ENCODE measurements around the gene ASXL2.

Gene ASXL2

GRCh38 chr2:25872134-25872533 is 6.2 kb downstream of the ASXL2 start (continued):
- TF ChIP-seq TCF4 (CRISPR knock-in tag; IDR thresholded peaks at IDR 0.05; ENCODE audit: borderline replicate concordance) (no peak), ZNF565 (CRISPR knock-in tag; conservative IDR thresholded peaks at IDR 0.05; ENCODE audit: low read depth) (no peak), ESRRG (CRISPR knock-in tag; IDR thresholded peaks at IDR 0.05) (no peak), OSR1 (CRISPR knock-in tag; IDR thresholded peaks at IDR 0.05) (no peak)

GRCh38 chr2:25867396-25868003 is 10.8 kb downstream of the ASXL2 start:
- ATAC-seq = no peak
- no peak for TF ChIP-seq ZFP3 (CRISPR knock-in tag; IDR thresholded peaks at IDR 0.05)

GRCh38 chr2:25856377-25856776 is 21.9 kb downstream of the ASXL2 start:
- ATAC-seq = no peak
- TF ChIP-seq ESRRG (CRISPR knock-in tag; IDR thresholded peaks at IDR 0.05) (no peak), SNAI2 (CRISPR knock-in tag; IDR thresholded peaks at IDR 0.05) (no peak), TOX (CRISPR knock-in tag; IDR thresholded peaks at IDR 0.05; ENCODE audit: borderline replicate concordance) (no peak), CSDC2 (CRISPR knock-in tag; IDR thresholded peaks at IDR 0.05) (no peak), CSRNP3 (CRISPR knock-in tag; IDR thresholded peaks at IDR 0.05) (no peak), ZNF565 (CRISPR knock-in tag; conservative IDR thresholded peaks at IDR 0.05; ENCODE audit: low read depth) (no peak), POU6F1 (CRISPR knock-in tag; IDR thresholded peaks at IDR 0.05; ENCODE audit: borderline replicate concordance, low read depth) (no peak), ZNF8 (CRISPR knock-in tag; IDR thresholded peaks at IDR 0.05) (no peak)

GRCh38 chr2:25855065-25855464 is 23.2 kb downstream of the ASXL2 start:
- no peak for ATAC-seq

GRCh38 chr2:25854613-25855012 is 23.7 kb downstream of the ASXL2 start:
- TF ChIP-seq ZNF8 (CRISPR knock-in tag; IDR thresholded peaks at IDR 0.05) = no peak
- no peak for TF ChIP-seq ZFP3 (CRISPR knock-in tag; IDR thresholded peaks at IDR 0.05)
- no peak for TF ChIP-seq ISL1 (CRISPR knock-in tag; IDR thresholded peaks at IDR 0.05)
- no peak for TF ChIP-seq BACH2 (CRISPR knock-in tag; IDR thresholded peaks at IDR 0.05; ENCODE audit: borderline replicate concordance)
- TF ChIP-seq ZNF70 (CRISPR knock-in tag; IDR thresholded peaks at IDR 0.05) = no peak
- no peak for ATAC-seq

More at GRCh38 chr2:25855065-25855464, 23.2 kb downstream of the ASXL2 start:
- TF ChIP-seq TCF4 (CRISPR knock-in tag; IDR thresholded peaks at IDR 0.05; ENCODE audit: borderline replicate concordance) (no peak), ESRRG (CRISPR knock-in tag; IDR thresholded peaks at IDR 0.05) (no peak), GLIS3 (CRISPR knock-in tag; IDR thresholded peaks at IDR 0.05) (no peak), SNAI2 (CRISPR knock-in tag; IDR thresholded peaks at IDR 0.05) (no peak)

- ATAC-seq = no peak
- no peak for TF ChIP-seq BACH2 (CRISPR knock-in tag; IDR thresholded peaks at IDR 0.05; ENCODE audit: borderline replicate concordance)
- no peak for TF ChIP-seq ISL1 (CRISPR knock-in tag; IDR thresholded peaks at IDR 0.05)
- no peak for TF ChIP-seq PATZ1 (CRISPR knock-in tag; IDR thresholded peaks at IDR 0.05; ENCODE audit: borderline replicate concordance)
- no peak for TF ChIP-seq CSRNP3 (CRISPR knock-in tag; IDR thresholded peaks at IDR 0.05)
- no peak for TF ChIP-seq RARB (CRISPR knock-in tag; IDR thresholded peaks at IDR 0.05)
- TF ChIP-seq ZNF565 (CRISPR knock-in tag; conservative IDR thresholded peaks at IDR 0.05; ENCODE audit: low read depth) = no peak
- no peak for TF ChIP-seq TCF4 (CRISPR knock-in tag; IDR thresholded peaks at IDR 0.05; ENCODE audit: borderline replicate concordance)
- TF ChIP-seq GLIS3 (CRISPR knock-in tag; IDR thresholded peaks at IDR 0.05) = no peak
- TF ChIP-seq SNAI2 (CRISPR knock-in tag; IDR thresholded peaks at IDR 0.05) = no peak
- no peak for TF ChIP-seq TSHZ2 (CRISPR knock-in tag; IDR thresholded peaks at IDR 0.05)
- no peak for TF ChIP-seq ARNTL (CRISPR knock-in tag; IDR thresholded peaks at IDR 0.05; ENCODE audit: borderline replicate concordance, low read depth)
- TF ChIP-seq CREB5 (CRISPR knock-in tag; IDR thresholded peaks at IDR 0.05; ENCODE audit: low read depth) = no peak
- TF ChIP-seq ZFP30 (CRISPR knock-in tag; IDR thresholded peaks at IDR 0.05) = no peak
Observed at GRCh38 chr2:25853038-25853638, 25.1 kb downstream of the ASXL2 start.

Measured in SK-N-SH treated with all-trans-retinoic acid at 6 μM for 48 hours (cell line).